Measurements from ENCODE around the gene TMEM107.

DNA sequence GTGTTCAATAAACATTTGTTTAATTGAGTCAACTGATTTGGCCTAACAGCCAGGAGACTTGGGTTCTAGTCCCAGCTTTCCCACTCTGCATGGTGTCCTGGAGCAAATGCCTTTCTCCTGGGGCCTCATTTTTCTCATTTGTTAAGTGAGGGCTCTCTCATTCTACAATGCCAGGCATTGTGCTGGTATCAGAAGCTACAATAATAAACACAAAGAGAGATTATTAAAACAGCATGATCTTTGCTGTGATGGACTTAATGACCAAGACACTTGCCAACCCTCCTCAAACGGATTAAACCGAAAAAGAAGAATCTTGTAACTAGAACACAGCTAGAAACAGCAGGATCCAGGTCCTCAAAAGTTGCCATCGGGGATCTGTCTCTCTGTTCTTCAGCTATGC lies 8.7 kb downstream of the TMEM107 start:
- TF ChIP-seq, protein P1, sequence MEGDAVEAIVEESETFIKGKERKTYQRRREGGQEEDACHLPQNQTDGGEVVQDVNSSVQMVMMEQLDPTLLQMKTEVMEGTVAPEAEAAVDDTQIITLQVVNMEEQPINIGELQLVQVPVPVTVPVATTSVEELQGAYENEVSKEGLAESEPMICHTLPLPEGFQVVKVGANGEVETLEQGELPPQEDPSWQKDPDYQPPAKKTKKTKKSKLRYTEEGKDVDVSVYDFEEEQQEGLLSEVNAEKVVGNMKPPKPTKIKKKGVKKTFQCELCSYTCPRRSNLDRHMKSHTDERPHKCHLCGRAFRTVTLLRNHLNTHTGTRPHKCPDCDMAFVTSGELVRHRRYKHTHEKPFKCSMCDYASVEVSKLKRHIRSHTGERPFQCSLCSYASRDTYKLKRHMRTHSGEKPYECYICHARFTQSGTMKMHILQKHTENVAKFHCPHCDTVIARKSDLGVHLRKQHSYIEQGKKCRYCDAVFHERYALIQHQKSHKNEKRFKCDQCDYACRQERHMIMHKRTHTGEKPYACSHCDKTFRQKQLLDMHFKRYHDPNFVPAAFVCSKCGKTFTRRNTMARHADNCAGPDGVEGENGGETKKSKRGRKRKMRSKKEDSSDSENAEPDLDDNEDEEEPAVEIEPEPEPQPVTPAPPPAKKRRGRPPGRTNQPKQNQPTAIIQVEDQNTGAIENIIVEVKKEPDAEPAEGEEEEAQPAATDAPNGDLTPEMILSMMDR (IDR thresholded peaks at IDR 0.05; ENCODE audit: low read depth, low read length), result no peak
- no peak for TF ChIP-seq EZH2phosphoT487 (IDR thresholded peaks at IDR 0.05; ENCODE audit: low read depth)
